Embryonic facial prominence (tissue), 1 donor: ENCODE data around the gene THAP3.
"Not testable (repeated sequence)": the region's sequence is repeated elsewhere in the genome, so short reads cannot be mapped to it uniquely, and the experiment has no call there.

ENCODE experiments used
- DNase-seq: peaks from one replicate; pipeline ENCODE4 v3.0.0-alpha.2; 2016; ENCODE audit errors: extremely low spot score

Gene THAP3

DNA sequence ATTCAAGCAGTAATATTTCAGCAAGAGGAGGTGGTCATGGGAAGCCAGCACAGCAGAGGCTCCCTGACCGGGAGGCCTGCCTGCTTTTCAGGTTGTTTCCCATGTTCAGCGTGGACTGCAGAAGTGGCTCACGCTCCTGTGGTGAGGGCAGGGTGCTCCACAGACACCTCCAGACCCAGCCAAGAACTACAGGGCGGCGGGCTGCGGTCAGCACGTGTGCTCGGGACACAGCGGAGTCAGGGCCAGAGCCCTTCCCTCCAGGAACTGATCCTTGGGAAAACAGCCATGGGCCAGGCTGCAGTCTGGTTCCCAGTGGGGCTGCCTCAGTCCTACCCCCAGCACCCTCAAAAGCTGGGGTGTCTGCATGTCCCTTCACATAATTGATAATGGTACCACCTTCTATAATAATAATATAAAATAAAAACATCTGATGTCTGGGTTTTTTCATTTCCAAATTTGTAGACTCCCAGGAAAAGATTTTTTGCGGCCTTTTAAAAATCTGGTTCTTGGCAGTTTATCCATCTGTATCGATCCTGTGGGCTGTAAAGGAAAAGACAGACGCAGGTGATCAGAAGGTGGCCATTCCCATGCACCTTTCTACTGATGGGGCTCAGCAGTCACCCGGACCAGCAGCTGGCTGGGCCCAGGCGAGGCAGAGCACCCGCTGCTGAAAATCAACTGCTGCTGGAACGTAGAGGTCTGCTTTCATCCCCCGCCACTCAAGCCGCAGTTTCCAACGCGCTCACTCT is 10.7 kb downstream of the THAP3 start:
- DNase-seq, result no peak

DNA sequence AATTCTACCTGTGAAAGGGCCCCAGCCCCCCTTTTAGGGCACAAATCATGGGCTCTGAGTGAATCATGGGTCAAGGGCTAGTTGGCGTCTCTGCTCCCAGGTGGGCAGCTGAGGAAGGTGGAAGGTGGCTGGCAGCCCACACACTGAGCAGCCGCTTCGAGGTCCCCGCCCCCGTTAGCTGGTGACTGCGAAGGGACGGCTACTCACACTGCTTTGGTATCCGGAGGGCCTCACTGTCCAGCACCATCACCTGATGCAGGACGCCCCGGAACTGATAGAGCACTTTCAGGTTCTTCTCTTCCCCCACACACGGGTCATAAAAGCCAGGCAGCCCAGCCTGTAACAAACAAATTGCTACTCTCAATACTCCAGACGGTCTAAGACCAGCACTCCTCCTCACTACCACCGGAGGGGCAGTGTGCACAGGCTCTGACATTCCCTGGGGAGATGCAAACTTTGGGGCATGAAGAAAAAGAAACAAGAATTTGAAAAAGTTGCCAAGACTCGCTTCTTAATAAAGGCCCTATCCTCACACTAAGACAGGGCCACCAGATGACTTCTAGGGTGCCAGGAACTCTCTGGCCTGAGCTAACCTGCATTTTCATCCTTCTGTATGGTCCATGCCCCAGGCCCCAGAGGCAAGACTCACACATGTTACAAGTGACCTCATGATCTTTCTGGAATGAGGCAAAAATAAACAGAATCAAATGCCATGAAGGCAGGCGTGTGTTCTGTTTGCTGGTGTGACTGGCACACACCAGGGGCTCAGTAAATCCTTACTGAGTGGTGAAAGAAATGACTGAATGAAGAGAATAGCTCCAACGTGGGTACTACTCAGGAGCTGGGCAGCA is 11.5 kb downstream of the THAP3 start:
- no peak for DNase-seq

DNA sequence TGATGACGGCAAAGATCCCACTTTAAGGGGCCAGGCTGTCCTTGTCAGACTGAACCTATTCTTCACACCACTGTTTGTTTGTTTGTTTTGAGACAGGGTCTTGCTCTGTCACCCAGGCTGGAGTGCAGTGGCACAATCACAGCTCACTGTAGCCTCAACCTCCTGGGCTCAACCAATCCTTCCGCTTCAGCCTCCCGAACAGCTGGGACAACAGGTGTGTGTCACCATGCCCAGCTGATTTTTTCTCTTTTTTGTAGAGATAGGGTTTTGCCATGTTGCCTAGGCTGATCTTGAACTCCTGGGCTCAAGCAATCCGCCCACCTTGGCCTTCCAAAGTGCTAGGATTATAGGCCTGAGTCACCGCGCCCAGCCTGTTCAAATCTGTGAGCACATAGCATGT is 12.1 kb downstream of the THAP3 start:
- DNase-seq, result not testable (repeated sequence)

DNA sequence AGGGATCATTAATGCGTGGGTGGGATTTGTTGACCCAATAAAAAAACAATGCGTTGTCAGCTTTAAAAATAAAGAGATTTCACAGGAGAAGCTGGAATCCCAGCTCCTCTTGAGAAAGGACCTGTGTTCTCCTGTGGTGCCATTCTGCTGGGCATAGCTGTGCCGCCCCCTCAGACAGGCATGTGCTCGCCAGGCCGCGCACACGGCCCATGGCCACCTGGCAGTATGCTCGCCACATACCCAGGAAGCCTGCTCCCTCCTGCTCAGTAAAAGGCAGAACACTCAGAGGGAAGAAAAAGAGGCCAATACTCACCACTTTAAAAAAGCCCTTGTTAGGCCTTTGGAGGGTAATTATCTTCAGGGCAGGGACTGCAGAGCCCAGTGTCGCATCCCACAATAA is 13.1 kb downstream of the THAP3 start:
- DNase-seq, result no peak

DNA sequence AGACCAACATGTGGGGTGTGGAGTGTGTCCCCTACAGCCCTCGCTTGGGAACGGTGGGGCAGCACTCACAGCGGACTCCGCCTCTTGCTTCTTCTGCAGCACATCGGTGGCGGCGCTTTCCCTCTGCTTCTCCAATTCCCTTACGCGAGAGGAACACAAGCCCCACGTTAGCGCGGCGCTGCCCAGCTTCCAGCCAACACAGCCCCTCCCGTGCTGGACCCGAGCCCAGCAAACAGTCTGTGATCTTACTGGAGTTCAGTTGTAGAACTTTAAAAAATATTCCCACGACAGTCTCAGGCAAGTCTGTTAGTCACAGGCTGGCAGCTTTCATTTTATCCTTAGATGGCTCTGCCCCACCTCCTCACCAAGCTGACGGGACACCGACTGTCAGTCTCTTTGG is 13.6 kb downstream of the THAP3 start:
- no peak for DNase-seq

DNA sequence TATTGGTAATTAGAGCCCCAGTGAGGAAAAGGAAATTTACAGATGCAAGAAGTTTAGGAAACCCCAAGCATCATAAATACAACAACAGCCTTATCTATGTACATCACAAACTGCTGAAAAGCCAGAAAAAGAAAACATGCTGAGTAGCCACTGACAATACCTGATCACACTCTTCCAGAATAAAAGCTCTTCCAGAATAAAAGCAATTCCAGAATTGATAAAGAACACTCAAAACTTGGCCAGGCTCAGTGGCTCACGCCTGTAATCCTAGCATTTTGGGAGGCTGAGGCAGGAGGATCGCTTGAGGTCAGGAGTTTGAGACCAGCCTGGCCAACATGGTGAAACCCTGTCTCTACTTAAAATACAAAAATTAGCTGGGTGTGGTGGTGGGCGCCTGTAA is 16.2 kb downstream of the THAP3 start:
- not testable (repeated sequence) for DNase-seq

DNA sequence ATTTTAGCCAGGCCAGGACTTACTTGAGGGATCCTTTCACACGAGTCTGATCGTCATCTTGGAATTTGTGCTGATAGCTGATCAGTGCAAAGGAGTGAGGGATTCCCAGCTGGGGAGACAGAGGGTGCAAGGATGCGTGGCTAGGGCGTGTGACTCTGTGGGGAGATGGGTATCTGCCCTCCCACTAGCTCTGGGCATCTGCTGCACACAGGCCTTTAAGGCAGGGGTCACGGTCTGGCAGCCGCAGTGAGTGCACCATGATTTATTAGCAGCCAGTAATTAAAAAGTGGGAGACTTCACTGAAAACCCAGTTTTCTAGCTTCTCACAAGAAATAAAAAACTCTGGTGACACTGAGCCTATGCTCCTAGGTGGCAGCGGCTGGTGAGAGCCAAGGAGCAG is 20.4 kb downstream of the THAP3 start:
- no peak for DNase-seq

DNA sequence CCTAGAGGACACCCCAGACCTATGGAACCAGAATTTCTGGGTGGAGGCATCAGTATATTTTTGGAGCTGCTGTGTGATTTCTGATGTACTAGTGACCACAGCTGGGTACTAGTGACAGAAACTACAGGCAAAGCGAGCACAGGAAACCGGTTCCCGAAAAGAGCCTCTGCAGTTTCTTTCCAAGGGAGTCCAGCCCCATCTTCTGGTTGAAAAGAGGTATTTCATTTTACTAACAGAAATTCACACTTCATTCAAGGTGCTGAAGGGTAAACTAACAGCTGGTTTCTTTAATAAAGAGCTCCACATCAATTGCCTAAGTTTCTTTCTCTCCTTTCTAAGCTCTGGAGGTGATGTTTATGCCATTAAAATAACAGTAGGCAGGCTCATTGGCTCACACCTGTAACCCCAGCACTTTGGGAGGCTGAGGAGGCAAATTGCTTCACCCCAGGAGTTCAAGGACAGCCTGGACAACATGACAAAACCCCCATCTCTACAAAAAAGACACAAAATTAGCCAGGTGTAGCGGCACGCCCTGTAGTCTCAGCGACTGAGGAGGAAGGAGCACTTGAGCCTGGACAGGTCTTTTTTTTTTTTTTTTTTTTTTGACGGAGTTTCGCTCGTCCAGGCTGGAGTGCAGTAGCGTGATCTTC is 22.0 kb downstream of the THAP3 start:
- peak; percentile 42 for DNase-seq

DNA sequence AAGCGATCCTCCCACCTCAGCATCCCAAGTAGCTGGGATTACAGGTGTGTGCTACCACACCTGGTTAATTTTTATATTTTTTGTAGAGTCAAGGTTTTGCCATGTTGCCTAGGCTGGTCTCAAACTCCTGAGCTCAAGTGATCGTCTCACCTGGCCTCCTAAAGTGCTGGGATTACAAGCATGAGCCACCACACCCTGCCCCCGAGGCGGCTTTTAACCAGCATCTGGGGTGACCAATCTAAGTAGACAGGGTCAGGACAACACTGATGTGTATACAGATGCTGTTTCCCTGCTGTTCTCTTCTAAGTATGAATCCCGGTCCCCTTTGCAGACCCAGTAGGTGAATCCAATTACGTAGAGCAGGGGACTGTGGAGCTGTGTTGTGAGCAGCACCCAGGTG is 23.9 kb downstream of the THAP3 start:
- no peak for DNase-seq

DNA sequence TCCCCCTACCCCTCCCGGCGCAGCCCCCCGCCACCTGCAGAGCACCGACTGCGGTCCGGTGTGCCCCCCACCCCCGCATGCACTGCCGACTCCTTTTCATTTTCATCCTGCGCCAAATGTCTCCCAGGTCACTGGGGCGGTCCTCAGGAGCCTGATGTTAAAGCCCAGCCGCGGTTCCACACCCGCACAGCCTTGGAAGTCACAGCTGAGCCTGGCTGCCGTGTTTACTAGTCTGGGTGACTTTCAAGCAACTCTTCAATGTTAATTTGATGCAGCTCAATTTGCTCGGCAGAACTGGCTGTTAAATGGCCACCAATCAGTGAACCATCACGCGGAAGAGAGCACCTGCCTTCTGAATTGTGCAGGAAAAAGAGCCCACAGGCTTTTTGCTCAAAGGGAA is 27.2 kb downstream of the THAP3 start:
- DNase-seq, result no peak

DNA sequence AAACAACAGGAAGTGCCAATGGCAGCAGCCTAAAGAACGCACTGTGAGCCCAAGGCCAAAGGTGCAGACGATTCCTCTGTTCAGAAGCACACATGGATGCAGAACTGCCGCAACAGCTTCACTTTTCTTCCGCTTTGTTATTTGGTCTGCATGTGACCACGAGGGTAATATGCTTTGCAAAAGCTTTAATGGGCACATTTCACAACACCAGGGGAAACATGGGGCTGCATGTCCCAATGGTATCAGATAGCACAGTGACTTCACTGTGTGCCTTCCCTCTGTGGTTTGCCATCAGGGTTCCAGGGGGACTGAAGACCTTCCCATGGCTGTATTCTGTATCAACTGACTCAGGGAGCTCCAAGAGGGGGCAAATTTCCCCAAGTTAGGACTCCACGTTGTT is 28.3 kb downstream of the THAP3 start:
- DNase-seq, result no peak

DNA sequence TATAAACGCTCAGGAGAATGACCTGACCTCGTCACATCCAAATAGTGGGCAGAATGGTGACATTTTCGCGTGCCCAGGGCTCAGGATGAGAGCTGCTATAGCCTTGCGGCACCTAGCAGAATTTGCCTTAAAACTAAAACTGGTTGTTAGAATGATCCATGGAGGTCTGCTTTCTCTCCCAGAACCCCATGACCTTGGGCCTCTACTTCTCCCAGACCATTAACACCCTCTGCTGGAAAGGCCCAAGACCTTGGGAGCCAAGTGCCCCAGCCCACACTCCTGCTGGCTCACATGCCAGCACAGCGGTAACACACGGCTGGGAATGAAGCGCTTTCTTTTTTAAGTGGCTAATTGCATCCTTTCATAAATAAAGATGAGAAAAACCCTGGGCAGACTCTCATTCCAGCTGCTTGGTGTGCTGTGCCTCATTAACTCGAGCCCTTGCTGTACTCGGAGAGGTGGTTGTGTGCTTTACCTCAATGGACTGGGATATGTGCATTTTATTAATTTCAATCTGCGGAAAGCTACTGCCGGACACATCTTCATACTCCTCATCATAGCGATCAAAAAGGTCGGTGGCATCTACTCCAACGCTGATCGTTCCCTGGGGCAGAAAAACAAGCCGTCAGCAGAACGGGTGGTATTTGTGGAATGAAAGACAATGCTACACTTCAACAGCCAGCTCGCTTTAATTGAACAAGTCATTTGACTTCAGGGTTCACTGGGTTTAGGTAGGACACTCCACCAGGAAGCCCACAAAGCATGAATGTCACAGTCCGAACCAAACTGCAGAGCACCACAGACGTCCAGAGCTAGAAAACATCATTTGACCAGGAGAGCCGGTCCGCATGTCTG is 29.0 kb downstream of the THAP3 start:
- no peak for DNase-seq

DNA sequence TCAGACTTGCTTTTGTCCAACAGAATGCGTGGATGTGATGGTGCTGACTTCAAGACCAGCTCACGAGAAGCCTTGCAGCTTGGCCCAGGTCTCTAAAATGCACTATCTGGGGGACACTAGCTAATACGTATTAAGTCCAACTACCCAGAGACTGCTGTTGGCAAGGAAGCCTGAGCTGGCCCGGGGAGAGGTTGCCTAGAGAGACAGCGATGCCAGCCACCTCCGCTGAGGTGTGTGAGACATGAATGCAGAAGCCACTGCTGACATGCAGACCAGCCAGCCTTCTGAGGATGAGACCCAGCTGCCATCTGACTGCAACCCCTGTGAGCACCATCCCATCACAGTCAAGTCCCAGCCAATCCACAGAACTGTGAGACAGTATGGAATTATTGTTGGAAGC is 32.5 kb downstream of the THAP3 start:
- no peak for DNase-seq

DNA sequence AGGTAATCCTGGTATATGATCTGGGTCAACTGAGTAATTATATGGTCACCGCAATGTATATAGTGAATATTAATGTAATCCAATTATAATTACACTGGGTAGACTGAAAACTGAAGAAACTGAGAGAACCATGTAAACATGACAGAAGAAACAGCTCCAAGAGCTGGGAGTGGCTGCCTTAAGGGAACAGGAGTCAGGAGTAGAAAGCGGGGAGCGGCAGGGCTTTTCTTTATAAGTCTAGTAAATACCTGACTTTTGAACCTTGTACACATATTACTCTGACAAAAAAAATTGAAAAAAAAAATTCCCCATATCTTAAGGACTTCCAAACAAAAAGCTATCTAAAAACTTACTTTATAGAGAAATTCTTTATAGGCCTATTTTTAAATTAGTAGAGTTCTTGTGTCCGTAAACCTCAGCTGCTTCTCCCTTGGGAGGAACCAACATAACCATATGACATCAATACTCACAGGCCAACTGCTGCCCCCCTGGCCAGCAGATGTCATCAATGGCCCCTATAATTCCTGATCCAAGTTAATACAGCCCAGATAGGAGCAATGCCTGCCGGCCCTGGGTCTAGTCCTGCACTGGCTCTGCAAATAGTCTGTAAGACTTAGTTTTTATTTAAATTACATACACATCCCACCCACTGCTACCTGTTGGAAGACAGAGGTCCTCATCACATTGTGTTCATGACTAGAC is 33.8 kb downstream of the THAP3 start:
- DNase-seq, result no peak

DNA sequence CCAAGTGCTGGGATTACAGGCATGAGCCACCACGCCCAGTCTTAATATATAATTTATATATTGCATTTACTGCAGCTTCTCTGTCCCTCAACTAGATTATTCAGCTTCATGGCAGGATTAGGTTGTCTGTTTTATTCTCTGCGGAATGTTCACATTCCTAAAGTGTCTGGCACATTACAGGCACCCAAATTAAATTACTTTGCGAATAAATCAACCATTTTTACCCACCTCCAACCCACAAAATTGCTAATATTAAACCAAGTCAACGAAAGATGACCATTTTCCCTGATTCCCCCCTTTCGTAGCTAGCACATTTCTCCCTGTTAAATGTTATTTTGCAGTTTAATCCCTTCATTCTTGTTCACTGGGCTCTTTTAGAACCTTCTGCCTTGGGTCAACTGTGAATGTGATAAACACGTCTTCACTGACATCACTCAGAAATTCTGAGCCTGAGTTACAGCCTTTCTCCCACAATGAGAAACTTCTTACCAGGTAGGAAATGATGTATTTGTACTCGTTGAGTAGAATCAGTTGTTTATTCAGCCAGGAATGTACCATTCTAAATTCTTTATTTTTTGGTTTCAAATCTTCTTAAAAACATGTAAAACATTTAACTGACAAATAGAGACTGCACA is 35.9 kb downstream of the THAP3 start:
- no peak for DNase-seq

DNA sequence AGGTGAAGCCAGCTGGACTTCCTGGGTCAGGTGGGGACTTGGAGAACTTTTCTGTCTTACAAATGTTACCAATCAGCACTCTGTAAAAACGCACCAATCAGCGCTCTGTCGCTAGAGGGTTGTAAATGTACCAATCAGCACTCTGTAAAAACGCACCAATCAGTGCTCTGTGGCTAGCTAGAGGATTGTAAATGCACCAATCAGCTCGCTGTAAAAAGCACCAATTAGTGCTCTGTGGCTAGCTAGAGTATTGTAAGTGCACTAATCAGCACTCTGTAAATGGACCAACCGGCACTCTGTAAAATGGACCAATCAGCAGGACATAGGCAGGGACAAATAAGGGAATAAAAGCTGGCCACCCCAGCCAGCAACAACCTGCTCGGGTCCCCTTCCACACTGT is 37.8 kb downstream of the THAP3 start:
- DNase-seq, result not testable (repeated sequence)

DNA sequence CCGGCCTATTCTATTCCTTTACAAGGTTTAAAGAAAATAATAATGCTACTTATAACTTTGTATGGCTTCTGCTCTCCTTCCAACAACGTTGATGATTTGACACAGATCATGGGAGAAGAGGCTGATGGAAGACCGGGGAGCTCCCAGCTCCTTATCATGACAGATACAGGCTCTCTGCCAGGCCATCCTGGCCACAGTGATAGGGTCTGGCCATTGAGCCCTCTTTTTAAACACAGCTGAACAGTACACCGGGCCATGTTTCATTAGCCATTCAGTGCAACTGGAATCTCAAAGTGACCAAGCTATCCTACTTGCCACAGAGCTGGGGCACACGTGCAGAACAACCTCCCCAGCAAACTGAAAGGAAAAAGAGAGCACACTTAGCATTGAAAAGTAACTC is 42.0 kb downstream of the THAP3 start:
- no peak for DNase-seq

DNA sequence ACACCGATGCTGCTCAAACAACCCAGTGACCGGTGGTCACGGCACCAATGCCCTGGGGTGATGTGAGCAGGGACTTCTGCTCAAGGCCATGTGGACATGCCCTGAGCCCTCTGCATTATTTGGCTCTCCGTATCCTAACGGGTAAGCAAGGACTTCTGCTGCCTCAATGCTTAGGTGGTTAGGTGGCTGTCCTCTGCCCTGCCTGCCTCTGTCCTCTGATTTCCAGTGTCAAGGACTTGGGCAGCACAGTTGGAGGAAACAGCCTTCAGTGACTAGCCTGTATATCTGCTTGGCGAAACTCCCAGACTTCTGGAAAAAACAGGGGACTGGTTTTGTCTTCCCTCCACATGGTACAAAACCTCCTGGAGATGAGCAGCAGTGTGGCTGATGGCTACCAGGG is 42.5 kb downstream of the THAP3 start:
- DNase-seq, result no peak

DNA sequence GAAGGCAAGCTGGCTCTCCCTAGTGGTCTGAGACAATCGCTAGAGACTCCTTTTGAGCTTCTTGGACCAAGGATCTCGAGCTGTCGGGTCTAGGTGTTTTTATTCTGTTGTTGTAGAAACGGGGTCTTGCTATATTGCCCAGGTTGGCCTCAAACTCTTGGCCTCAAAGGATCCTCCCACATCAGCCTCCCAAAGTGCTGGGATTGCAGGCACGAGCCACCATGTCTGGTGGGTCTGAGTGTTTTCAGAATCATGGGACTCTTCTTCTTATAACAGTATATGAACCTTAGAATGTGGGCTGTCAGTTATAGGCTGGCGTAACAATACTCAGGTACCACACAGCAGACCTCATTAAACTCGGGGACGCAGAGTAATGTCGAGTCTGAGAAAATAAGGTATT is 43.8 kb downstream of the THAP3 start:
- no peak for DNase-seq

DNA sequence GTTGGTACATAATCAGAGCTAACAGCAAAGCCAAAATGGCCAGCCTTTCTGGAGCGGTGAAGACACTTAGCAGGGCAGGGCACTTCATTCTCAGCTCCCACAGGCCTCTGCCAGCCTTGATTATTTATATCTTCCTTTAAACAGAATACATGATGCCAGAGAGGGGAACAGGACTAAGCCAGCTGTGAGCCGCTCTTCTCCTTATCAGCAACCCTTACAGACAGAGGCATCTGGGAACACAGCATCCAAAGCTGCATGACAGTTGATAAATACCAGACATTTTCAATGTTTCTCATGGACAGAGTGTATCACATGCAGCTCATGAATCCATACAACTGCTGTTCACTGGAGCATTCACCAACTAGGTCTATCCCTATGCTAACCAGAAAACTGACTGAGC is 47.9 kb downstream of the THAP3 start:
- DNase-seq, result no peak
